AG09319 (cell line): ENCODE results near the gene INTS2.
"Not testable (repeated sequence)": the region's sequence is repeated elsewhere in the genome, so short reads cannot be mapped to it uniquely, and the experiment has no call there.

ENCODE experiments used
- DNase-seq: peaks from one replicate; pipeline ENCODE4 v3.0.0-alpha.2; 2010; ENCODE audit warnings: low read depth; ENCODE audit errors: extremely low read depth
- TF ChIP-seq, protein P1 (sequence below): IDR thresholded peaks from 2 replicates; pipeline ENCODE4 v1.5.1; 2011; ENCODE audit warnings: low read depth, mild to moderate bottlenecking, inconsistent platforms, low read length, moderate library complexity

INTS2 gene

GRCh38 chr17:61895391-61895790 lies 32.4 kb downstream of the INTS2 start:
- no peak for DNase-seq
- TF ChIP-seq, protein P1, sequence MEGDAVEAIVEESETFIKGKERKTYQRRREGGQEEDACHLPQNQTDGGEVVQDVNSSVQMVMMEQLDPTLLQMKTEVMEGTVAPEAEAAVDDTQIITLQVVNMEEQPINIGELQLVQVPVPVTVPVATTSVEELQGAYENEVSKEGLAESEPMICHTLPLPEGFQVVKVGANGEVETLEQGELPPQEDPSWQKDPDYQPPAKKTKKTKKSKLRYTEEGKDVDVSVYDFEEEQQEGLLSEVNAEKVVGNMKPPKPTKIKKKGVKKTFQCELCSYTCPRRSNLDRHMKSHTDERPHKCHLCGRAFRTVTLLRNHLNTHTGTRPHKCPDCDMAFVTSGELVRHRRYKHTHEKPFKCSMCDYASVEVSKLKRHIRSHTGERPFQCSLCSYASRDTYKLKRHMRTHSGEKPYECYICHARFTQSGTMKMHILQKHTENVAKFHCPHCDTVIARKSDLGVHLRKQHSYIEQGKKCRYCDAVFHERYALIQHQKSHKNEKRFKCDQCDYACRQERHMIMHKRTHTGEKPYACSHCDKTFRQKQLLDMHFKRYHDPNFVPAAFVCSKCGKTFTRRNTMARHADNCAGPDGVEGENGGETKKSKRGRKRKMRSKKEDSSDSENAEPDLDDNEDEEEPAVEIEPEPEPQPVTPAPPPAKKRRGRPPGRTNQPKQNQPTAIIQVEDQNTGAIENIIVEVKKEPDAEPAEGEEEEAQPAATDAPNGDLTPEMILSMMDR, result no peak

DNA sequence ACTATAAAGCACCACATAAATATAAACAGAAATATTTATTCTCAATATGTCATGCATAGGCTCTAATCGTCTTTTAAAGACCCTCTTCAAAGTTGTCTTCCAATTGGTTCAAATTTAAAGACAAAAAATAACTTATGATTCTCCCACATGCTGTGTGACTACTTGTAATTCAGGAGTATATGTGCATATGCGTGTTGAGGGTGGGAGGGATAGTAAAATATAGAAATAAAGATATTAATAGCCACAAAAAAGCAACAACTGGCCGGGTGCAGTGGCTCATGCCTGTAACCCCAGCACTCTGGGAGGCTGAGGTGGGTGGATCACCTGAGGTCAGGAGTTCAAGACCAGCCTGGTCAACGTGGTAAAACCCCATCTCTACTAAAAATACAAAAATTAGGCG lies 33.5 kb downstream of the INTS2 start:
- not testable (repeated sequence) for DNase-seq

- DNase-seq, result not testable (repeated sequence)
These were observed 40.0 kb downstream of the INTS2 start for GRCh38 chr17:61887733-61888132.

DNA sequence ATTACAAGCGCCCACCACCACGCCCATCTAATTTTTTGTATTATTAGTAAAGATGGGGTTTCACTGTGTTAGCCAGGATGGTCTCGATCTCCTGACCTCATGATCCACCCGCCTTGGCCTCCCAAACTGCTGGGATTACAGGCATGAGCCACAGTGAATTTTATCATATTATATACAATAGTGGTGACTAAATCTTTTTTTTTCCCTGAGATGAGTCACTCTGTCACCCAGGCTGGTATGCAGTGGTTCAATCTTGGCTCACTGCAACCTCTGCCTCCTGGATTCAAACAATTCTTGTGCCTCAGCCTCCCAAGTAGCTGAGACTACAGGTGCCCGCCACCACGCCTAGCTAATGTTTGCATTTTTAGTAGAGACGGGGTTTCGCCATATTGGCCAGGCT lies 41.9 kb downstream of the INTS2 start:
- not testable (repeated sequence) for DNase-seq

DNA sequence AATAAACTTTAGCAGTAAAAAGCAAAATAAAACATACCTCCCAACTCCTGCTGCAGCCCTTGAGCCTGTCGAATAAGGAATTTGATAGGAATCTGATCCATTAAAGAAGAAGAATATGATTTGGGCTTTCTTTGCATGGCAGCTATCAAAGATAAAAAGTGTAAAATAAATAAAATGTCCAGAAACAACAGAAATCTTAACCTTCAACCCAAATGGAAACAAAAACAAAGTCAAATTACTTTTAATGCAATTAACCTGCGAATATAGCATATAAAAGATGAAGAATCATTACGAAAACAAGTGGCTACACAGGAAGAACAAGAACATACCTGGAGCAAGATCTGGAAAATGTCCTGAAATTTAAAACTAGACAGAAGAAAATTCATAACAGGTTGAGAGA lies 42.9 kb downstream of the INTS2 start:
- TF ChIP-seq, protein P1, result no peak

DNA sequence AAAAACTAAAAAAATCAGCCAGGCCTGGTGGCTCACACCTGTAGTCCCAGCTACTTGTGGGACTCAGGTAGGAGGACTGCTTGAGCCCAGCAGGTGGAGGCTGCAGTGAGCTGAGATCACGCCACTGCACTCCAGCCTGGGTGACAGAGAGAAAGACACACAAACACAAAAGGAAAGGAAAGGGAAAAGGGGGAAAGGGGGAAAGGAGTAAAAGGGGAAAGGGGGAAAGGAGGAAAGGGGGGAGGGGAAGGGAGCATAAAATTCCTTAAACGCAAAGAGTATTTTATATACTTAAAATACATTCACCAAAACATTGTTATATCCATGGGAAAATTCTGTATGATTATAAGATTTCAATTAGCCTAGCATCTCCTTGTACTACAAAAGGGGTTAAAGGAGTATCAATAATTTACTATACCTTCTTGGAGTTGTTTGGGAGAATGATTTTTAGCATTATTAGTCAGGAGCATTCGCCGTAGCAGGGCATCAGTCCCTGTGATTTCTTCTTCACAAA lies 47.1 kb downstream of the INTS2 start:
- no peak for DNase-seq
- TF ChIP-seq, protein P1, result no peak

More for the DNA sequence above, 42.9 kb downstream of the INTS2 start:
- no peak for DNase-seq

DNA sequence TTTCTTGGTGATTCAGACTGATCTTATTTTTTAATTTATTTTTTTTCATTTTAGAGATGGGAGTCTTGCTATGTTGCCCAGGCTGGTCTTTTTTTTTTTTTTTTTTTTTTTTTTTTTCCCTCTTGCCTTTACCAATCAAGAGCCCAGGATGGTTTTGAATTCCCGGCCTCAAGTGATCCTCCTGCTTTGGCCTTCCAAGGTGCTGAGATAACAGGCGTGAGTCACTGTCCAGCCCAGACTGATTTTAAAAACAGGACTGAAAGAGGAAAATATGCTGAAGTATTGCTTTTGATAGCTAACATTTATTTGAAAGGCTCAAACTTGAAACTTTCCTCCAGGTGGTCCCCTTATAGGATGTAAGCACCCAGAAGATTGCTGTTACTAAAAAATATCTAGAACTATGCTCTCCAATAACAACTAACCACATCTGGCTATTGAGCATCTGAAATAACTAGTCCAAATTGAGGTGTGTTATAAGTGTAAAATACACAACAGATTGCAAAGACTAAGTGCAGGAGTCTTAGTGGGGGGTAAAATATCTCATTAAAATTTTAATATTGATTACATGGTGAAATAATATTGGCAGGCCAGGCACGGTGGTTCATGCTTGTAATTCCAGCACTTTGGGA lies 48.7 kb downstream of the INTS2 start:
- no peak for DNase-seq
- TF ChIP-seq, protein P1, result no peak

- TF ChIP-seq, protein P1, result no peak
- DNase-seq, result no peak
These were observed 49.3 kb downstream of the INTS2 start for GRCh38 chr17:61878520-61878919.

DNA sequence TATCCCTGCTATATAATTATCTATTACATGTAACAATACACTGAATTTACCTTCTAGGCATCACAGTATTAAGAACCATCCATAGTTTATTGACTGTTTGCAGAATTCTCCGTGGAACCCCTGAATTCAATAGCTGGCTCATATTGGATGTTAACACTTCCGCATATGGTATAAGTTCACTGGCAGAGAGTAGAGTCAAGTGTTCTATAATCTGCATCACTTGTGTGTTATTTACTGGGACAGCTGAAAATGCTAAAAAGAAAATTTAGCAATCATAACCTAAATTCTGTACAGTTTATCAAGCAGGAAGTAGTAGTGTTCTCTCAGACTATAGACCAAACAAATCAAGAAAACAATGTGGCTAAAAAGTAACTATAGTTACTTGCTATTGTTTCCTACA lies 49.9 kb downstream of the INTS2 start:
- no peak for DNase-seq
- TF ChIP-seq, protein P1, result no peak
